Prostate gland (tissue), 2 donors: ENCODE measurements around the gene NIT1. TPM values are rescaled to one million over a fixed set of nuclear protein-coding genes. Genes with fewer than 3 reads are reported as not detected.

Source experiments
- DNase-seq: peaks from one replicate; pipeline ENCODE4 v3.0.0-alpha.2; 2019; ENCODE audit warnings: low spot score
- H3K27ac ChIP-seq, 2 donors: fragments of 200-600 bp; sonication (generic); 2 replicates each; pipeline ENCODE4 v1.5.1; 2017 to 2019
- H3K27me3 ChIP-seq: fragments of 200-600 bp; sonication (generic); replicated peaks from 2 replicates; pipeline ENCODE4 v1.5.1; 2019; ENCODE audit not compliant: insufficient read depth
- H3K36me3 ChIP-seq, 2 donors: fragments of 200-600 bp; sonication (generic); 1 replicate in 1 of 2; 2 replicates in 1 of 2; pipeline versions ENCODE4 v1.5.1 to v1.8.1; 2017 to 2019
- H3K4me1 ChIP-seq: fragments of 200-600 bp; sonication (generic); replicated peaks from 2 replicates; pipeline ENCODE4 v1.5.1; 2019
- H3K4me3 ChIP-seq, 2 donors: fragments of 200-600 bp; sonication (generic); 2 replicates each; pipeline ENCODE4 v1.5.1; 2017 to 2019
- H3K9me3 ChIP-seq: fragments of 200-600 bp; sonication (generic); 2 replicates; pipeline ENCODE4 v1.5.1; 2017
- POLR2A ChIP-seq: fragments of 450-650 bp; IDR thresholded peaks from one replicate; pipeline ENCODE4 v1.6.1; 2016; ENCODE audit warnings: antibody characterized with exemption, mild to moderate bottlenecking
- POLR2AphosphoS5 ChIP-seq: sonication (generic); formaldehyde crosslinking; IDR thresholded peaks from one replicate; pipeline ENCODE4 v1.6.1; 2017; ENCODE audit warnings: antibody characterized with exemption
- WGBS: methylation state at CpG from one replicate; pipeline ENCODE4 v1.1.5; 2018; 5-methylcytosine and 5-hydroxymethylcytosine counted together
- intact Hi-C: fragments of 100-400 bp; cut with DNase I; formaldehyde crosslinking; loops from one replicate; pipeline ENCODE4 v1.14.2; 2022
- total RNA-seq, 2 donors: library from RNA; depleted of rRNA; stranded (reverse); fragments of >200 nt; gene quantifications; one replicate each; pipeline ENCODE4 v1.1.0, GENCODE V29; 2016
- TF ChIP-seq, protein P1 (sequence below), 4 experiments: fragments of 200-600 bp in 2 of 4; fragments of 450-650 bp in 2 of 4; sonication (generic) in 2 of 4; IDR thresholded peaks; 1 replicate in 3 of 4; 2 replicates in 1 of 4; pipeline ENCODE4 v1.5.1; 2016 to 2019; ENCODE audit warnings: antibody characterized with exemption in 4 of 4, mild to moderate bottlenecking in 2 of 4, moderate library complexity in 2 of 4

NIT1 gene, protein sequence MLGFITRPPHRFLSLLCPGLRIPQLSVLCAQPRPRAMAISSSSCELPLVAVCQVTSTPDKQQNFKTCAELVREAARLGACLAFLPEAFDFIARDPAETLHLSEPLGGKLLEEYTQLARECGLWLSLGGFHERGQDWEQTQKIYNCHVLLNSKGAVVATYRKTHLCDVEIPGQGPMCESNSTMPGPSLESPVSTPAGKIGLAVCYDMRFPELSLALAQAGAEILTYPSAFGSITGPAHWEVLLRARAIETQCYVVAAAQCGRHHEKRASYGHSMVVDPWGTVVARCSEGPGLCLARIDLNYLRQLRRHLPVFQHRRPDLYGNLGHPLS
- total RNA-seq = 10 to 100 TPM; 31.1 to 51.7 TPM

DNA sequence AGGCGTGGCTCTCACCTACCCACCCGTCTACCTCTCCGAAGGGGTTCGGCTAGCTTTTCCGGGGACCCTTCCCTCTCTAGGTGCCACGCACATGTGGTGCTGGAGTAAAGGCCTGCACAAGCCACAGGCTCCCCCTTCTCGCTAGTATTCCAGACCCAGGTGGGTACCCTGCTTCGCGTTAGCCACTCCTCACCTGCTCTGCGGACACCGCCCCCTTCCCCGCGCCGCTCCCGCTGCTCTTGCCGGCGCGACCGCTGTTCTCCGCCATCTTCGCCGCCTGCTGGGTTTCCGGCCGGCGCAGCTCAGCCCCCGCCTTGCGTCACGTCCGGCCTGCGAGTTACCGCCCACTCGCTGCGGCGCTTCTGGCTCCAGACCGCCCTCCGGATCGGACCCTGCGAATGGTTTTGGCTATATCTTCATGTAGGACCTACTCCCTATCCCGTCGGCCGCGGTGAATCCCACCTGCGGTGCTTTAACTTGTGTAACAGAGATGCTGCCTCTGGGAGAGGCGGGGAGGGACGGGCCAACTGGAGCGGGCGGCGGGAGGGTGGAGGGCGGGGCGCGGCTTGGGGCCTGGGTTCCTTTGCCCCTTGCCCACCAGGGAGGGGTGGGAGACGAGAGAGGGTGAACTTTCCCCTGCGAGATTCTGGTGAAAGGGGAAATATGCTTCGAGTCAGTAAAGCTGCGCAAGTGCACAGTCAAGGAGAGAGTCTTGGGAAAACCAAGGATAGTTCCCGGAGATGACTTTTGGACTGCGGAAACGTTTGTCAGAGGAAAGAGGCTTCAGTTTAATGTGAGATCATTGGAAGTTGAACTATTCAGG, at the start of gene NIT1, which contains the start of gene PFDN2:
Gene NIT1 (plus strand): TSS at position 347 of the 823 bp plus-strand sequence. CDS start 72 bp downstream, at position 419.
Gene PFDN2 (minus strand): TSS at position 279 of the 823 bp plus-strand sequence. CDS start 11 bp downstream, at position 268.
- intact Hi-C loops = loop anchor here (2.0 kb wide), 1 partner anchor 15 kb away; the partner anchor contains the start of gene DEDD
- under 1% methylated on average over 58 of the region's 58 CpGs for WGBS
- Histone ChIP-seq H3K4me3 (peak within 1 kb of the TSS; percentile 69 to 97), H3K27me3 (no peaks in the 10 kb centered on the region), H3K4me1 (peaks cover 11% of the 10 kb centered on the region), H3K36me3 (peaks cover 4 to 14% of the 10 kb centered on the region in 2 donors), H3K27ac (peak within 1 kb of the TSS; percentile 92 to 94), H3K9me3 (no peaks in the 10 kb centered on the region)
- TF ChIP-seq, protein P1, sequence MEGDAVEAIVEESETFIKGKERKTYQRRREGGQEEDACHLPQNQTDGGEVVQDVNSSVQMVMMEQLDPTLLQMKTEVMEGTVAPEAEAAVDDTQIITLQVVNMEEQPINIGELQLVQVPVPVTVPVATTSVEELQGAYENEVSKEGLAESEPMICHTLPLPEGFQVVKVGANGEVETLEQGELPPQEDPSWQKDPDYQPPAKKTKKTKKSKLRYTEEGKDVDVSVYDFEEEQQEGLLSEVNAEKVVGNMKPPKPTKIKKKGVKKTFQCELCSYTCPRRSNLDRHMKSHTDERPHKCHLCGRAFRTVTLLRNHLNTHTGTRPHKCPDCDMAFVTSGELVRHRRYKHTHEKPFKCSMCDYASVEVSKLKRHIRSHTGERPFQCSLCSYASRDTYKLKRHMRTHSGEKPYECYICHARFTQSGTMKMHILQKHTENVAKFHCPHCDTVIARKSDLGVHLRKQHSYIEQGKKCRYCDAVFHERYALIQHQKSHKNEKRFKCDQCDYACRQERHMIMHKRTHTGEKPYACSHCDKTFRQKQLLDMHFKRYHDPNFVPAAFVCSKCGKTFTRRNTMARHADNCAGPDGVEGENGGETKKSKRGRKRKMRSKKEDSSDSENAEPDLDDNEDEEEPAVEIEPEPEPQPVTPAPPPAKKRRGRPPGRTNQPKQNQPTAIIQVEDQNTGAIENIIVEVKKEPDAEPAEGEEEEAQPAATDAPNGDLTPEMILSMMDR (IDR thresholded peaks at IDR 0.05) = peak in 2 of 4 experiments; percentile 31 to 35
- peak; percentile 87 for TF ChIP-seq POLR2AphosphoS5
- peak; percentile 78 for TF ChIP-seq POLR2A
- peak; percentile 79 for DNase-seq

DNA sequence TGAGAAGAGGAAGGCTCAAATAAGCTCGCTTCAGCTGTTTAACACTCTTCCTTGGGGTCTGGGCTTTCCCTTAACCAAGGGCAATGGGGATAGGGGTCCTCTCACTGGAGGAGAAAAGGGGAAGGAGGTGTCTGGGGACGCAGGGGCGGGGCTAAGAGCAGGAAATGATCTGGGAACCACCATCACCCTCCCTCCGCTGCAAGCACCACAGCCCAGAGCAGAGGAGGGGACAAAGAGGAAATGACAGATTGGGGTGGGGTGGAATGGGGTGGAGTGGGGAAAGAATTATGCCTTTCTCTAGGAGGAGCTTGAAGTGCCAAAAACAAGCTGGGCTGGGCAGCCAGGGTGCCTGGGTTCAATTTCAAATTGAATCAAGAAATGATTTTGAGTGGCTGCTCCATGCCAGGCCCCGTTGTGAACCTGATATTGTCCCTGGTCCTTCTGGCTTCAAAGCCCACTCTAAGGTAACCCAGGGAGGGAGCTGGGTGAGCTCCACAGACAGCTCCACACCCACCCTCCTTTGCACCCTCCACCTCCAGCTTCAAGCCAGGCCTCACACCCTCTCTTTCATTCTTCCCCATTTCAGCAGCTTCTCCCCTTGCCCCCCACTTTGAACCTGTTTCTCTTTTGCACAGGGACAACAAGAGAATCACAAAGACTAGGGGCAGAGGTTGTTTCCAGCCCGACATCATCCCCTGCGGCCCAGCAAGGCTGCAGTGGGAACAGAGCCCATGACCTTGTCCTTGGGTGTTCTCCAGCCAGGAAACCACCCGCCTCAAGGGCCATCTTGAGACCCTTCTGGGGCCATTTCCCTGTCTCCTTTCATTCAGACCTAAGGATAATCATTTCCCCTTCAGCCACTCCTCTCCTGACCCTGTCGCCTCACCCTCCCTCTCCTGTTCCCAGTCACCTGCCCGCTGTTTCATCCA, 49.3 kb upstream of the NIT1 start:
- Histone ChIP-seq H3K27me3 (no peaks in the 10 kb centered on the region), H3K27ac (no peak overlapping the region), H3K4me1 (no peaks in the 10 kb centered on the region), H3K9me3 (no peaks in the 10 kb centered on the region), H3K36me3 (no peaks in the 10 kb centered on the region), H3K4me3 (no peak overlapping the region)
- no peak for DNase-seq
- intact Hi-C loops = no loop called here
- TF ChIP-seq, protein P1 (IDR thresholded peaks at IDR 0.05) = no peak
- TF ChIP-seq POLR2A = peak; percentile 20
- 78% methylated on average over 10 of the region's 10 CpGs for WGBS

DNA sequence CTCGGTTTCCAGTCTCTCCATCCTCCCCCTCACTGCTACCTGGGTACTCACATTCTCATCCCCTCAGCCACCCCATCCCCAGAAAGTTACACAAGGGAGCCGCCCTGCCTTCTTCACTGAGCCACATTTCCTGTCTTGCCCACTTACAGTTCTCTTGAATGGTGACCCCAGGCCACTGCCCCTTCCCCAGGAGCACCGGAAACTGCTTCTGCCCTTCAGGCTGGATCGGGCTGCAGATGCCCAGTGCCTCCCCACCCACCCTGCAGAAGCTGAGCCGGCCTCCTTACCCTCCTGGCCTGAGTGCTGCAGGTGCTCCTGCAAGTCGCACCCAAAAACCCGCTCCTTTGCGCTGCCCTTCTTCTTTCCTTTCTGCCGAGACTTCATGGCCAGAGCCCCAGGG, 48.7 kb upstream of the NIT1 start:
- Histone ChIP-seq H3K4me3 (peak overlapping the region; percentile 2 to 5), H3K9me3 (no peaks in the 10 kb centered on the region), H3K27me3 (no peaks in the 10 kb centered on the region), H3K4me1 (no peaks in the 10 kb centered on the region), H3K36me3 (no peaks in the 10 kb centered on the region), H3K27ac (no peak overlapping the region)
- no peak for DNase-seq
- TF ChIP-seq POLR2A (no peak), POLR2AphosphoS5 (no peak)
- TF ChIP-seq, protein P1 (IDR thresholded peaks at IDR 0.05) = no peak
- intact Hi-C loops = no loop called here
- WGBS = 79% methylated on average over 9 of the region's 9 CpGs

DNA sequence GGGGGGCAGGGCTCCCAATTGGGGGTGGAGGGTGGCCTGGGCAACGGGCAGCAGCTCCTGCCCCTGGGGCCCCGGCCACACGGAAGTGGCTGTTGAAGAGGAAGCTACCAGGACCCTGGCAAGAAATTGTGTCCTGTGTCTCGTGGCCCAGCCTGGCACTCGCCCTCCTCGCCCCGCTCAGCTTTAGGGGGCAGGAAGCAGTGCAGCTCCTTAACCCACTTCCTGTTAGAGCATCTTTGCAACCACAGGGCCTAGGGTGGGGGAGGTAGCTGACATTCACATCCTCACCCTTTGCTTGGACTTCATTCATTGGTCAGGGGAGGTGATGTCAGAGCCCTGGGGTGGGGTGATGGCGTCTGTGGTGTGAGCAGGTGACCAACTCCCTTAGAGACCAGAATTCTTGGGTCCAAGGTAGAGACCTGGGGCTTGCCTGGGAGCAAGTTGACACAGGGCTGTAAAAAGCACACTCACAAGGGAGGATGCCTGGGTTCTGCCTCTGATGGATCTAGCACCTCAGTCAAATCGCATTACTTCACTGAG, 48.1 kb upstream of the NIT1 start, which contains the start of gene ARHGAP30:
Gene ARHGAP30 (minus strand): TSS at position 161 of the 540 bp plus-strand sequence. CDS start 267 bp downstream, outside the sequence.
- no peaks in the 10 kb centered on the region for H3K9me3 ChIP-seq
- intact Hi-C loops = no loop called here
- DNase-seq = no peak
- TF ChIP-seq, protein P1 (IDR thresholded peaks at IDR 0.05) = no peak
- no peak for TF ChIP-seq POLR2A
- no peak for TF ChIP-seq POLR2AphosphoS5
- no peaks in the 10 kb centered on the region for H3K36me3 ChIP-seq
- peak within 1 kb of the TSS; percentile 2 to 5 for H3K4me3 ChIP-seq
- 78% methylated on average over 9 of the region's 9 CpGs for WGBS
- H3K27ac ChIP-seq = no peak within 1 kb of the TSS
- H3K27me3 ChIP-seq = no peaks in the 10 kb centered on the region
- H3K4me1 ChIP-seq = no peaks in the 10 kb centered on the region
